RPMI7951 (cell line): ENCODE results near the gene ZSCAN26. TPM values are rescaled to one million over a fixed set of nuclear protein-coding genes. Genes with fewer than 3 reads are reported as not detected.

Experiments used
- DNase-seq: peaks from one replicate; pipeline ENCODE4 v3.0.0-alpha.2; 2012; ENCODE audit warnings: low read depth
- total RNA-seq: library from RNA; depleted of rRNA; stranded (reverse); fragments of >200 nt; shearing (Covaris generic); gene quantifications from 2 replicates; pipeline ENCODE4 v1.2.3, GENCODE V29; 2014; rRNA removed

The ZSCAN26 gene
- total RNA-seq, 1 experiment from 2014 or later = 21.4 TPM

GRCh38 chr6:28322661-28323060 is 55.7 kb downstream of the ZSCAN26 start:
- no peak for DNase-seq

- DNase-seq = no peak
Measured at GRCh38 chr6:28323813-28324424, 57.0 kb downstream of the ZSCAN26 start.

GRCh38 chr6:28326371-28326948 is 59.5 kb downstream of the ZSCAN26 start:
- no peak for DNase-seq

Other genes starting within 250 kb of the ZSCAN26 start
- 0.60 and 1.1 TPM in 2 replicates for gene ZNF165, start 186.6 kb upstream of the ZSCAN26 start, total RNA-seq
- 4.2 and 5.9 TPM in 2 replicates for gene ZSCAN16, start 142.5 kb upstream of the ZSCAN26 start, total RNA-seq
- 12.4 and 12.9 TPM in 2 replicates for gene ZKSCAN8, start 125.3 kb upstream of the ZSCAN26 start, total RNA-seq
- 16.7 and 21.0 TPM in 2 replicates for gene ZSCAN9, start 41.9 kb upstream of the ZSCAN26 start, total RNA-seq
- gene ZKSCAN4, start 14.9 kb upstream of the ZSCAN26 start, total RNA-seq = 5.0 and 6.2 TPM in 2 replicates
- not detected in 2 replicates for gene NKAPL, start 7.8 kb upstream of the ZSCAN26 start, total RNA-seq
- gene PGBD1, start 14.4 kb downstream of the ZSCAN26 start, total RNA-seq = 14.4 and 15.7 TPM in 2 replicates
- 1.6 and 3.8 TPM in 2 replicates for gene ZSCAN31, start 69.0 kb downstream of the ZSCAN26 start, total RNA-seq
- 3.9 and 4.3 TPM in 2 replicates for gene ZKSCAN3, start 82.8 kb downstream of the ZSCAN26 start, total RNA-seq
- gene ZSCAN12, start 132.6 kb downstream of the ZSCAN26 start, total RNA-seq = 4.6 and 5.3 TPM in 2 replicates
- 4.0 and 8.4 TPM in 2 replicates for gene ZSCAN23, start 176.3 kb downstream of the ZSCAN26 start, total RNA-seq
- not detected in 2 replicates for gene GPX6, start 248.7 kb downstream of the ZSCAN26 start, total RNA-seq